WTC11 (cell line): ENCODE results near the gene P3R3URF. TPM values are rescaled to one million over a fixed set of nuclear protein-coding genes. Genes with fewer than 3 reads are reported as not detected.

Source experiments
- ATAC-seq: fragments of 200-7000 bp; cut with Tn5 transposase; 2 replicates; pipeline ENCODE4 v1.10.0; 2021; ENCODE audit warnings: mild to moderate bottlenecking, moderate library complexity
- CTCF ChIA-PET: fragments of 300-600 bp; sonication (Branson Sonifier 250); formaldehyde crosslinking; loops from one replicate; lab custom pipeline; 2021; ENCODE audit warnings: antibody characterized with exemption; lab: Charles Lee
- POLR2A ChIA-PET: fragments of 350-600 bp; sonication (Branson Sonifier 250); formaldehyde crosslinking; loops from one replicate; lab custom pipeline; 2021; ENCODE audit warnings: antibody characterized with exemption; lab: Charles Lee
- DNase-seq: peaks from one replicate; pipeline ENCODE4 v3.0.0; 2021; ENCODE audit warnings: low spot score
- H3K27ac Mint-ChIP-seq: 2 replicates; pipeline ENCODE4 v1.8.0; 2021; ENCODE audit warnings: mixed read lengths
- H3K27me3 Mint-ChIP-seq: 2 replicates; pipeline ENCODE4 v1.8.0; 2021; ENCODE audit warnings: low read depth, mild to moderate bottlenecking, moderate library complexity, mixed read lengths
- H3K36me3 Mint-ChIP-seq: 2 replicates; pipeline ENCODE4 v1.8.0; 2021; ENCODE audit warnings: mixed read lengths
- H3K4me1 Mint-ChIP-seq: 2 replicates; pipeline ENCODE4 v1.8.0; 2022; ENCODE audit warnings: mixed read lengths
- H3K4me3 Mint-ChIP-seq: 2 replicates; pipeline ENCODE4 v1.8.0; 2021; ENCODE audit warnings: mild to moderate bottlenecking, moderate library complexity, mixed read lengths
- H3K9me3 Mint-ChIP-seq: 2 replicates; pipeline ENCODE4 v1.8.0; 2021; ENCODE audit warnings: mixed read lengths
- CREB1 ChIP-seq: sonication (generic); formaldehyde crosslinking; IDR thresholded peaks from 2 replicates; pipeline ENCODE4 v1.8.0; 2023; ENCODE audit warnings: mild to moderate bottlenecking, missing genetic modification reagents
- E2F1 ChIP-seq: sonication (generic); formaldehyde crosslinking; IDR thresholded peaks from 2 replicates; pipeline ENCODE4 v1.8.0; 2022; ENCODE audit warnings: mild to moderate bottlenecking, missing genetic modification reagents
- EMX1 ChIP-seq: fragments of 250-450 bp; sonication (Bioruptor Pico); IDR thresholded peaks from 2 replicates; pipeline ENCODE4 v1.8.0; 2021; ENCODE audit warnings: mild to moderate bottlenecking
- ERG ChIP-seq: fragments of 250-450 bp; sonication (Bioruptor Pico); IDR thresholded peaks from 2 replicates; pipeline ENCODE4 v1.8.0; 2021; ENCODE audit warnings: mild to moderate bottlenecking
- ETV6 ChIP-seq: sonication (generic); formaldehyde crosslinking; IDR thresholded peaks from 2 replicates; pipeline ENCODE4 v1.8.1; 2022; ENCODE audit warnings: mild to moderate bottlenecking, missing genetic modification reagents
- FOXK1 ChIP-seq: sonication (generic); formaldehyde crosslinking; IDR thresholded peaks from 2 replicates; pipeline ENCODE4 v1.8.0; 2022; ENCODE audit warnings: mild to moderate bottlenecking, moderate library complexity, missing genetic modification reagents
- FOXP1 ChIP-seq: sonication (generic); formaldehyde crosslinking; IDR thresholded peaks from 2 replicates; pipeline ENCODE4 v1.8.0; 2022; ENCODE audit warnings: missing genetic modification reagents, mild to moderate bottlenecking, moderate library complexity, borderline replicate concordance
- FOXP4 ChIP-seq: sonication (generic); formaldehyde crosslinking; IDR thresholded peaks from 2 replicates; pipeline ENCODE4 v1.8.0; 2022; ENCODE audit warnings: mild to moderate bottlenecking, missing genetic modification reagents
- GABPB1 ChIP-seq: sonication (generic); formaldehyde crosslinking; IDR thresholded peaks from 2 replicates; pipeline ENCODE4 v1.8.1; 2023; ENCODE audit warnings: mild to moderate bottlenecking, missing genetic modification reagents
- KAT7 ChIP-seq: sonication (generic); formaldehyde crosslinking; IDR thresholded peaks from 2 replicates; pipeline ENCODE4 v1.8.1; 2023; ENCODE audit warnings: missing genetic modification reagents, mild to moderate bottlenecking, borderline replicate concordance
- MLX ChIP-seq: sonication (generic); formaldehyde crosslinking; IDR thresholded peaks from 2 replicates; pipeline ENCODE4 v1.8.1; 2023; ENCODE audit warnings: mild to moderate bottlenecking, missing genetic modification reagents, moderate library complexity
- MXD4 ChIP-seq: fragments of 250-450 bp; sonication (Bioruptor Pico); IDR thresholded peaks from 2 replicates; pipeline ENCODE4 v1.8.0; 2021; ENCODE audit warnings: mild to moderate bottlenecking, moderate library complexity, borderline replicate concordance
- NFATC4 ChIP-seq: fragments of 250-450 bp; sonication (Bioruptor Pico); IDR thresholded peaks from 2 replicates; pipeline ENCODE4 v1.9.0; 2021; ENCODE audit warnings: mild to moderate bottlenecking
- PRRX2 ChIP-seq: fragments of 250-450 bp; sonication (Bioruptor Pico); IDR thresholded peaks from 2 replicates; pipeline ENCODE4 v1.8.0; 2021; ENCODE audit warnings: mild to moderate bottlenecking
- RELA ChIP-seq: sonication (generic); formaldehyde crosslinking; IDR thresholded peaks from 2 replicates; pipeline ENCODE4 v1.8.1; 2022; ENCODE audit warnings: missing genetic modification reagents, mild to moderate bottlenecking, borderline replicate concordance
- SMAD4 ChIP-seq: sonication (generic); formaldehyde crosslinking; IDR thresholded peaks from 2 replicates; pipeline ENCODE4 v1.8.0; 2022; ENCODE audit warnings: mild to moderate bottlenecking, missing genetic modification reagents
- STAT6 ChIP-seq: sonication (generic); formaldehyde crosslinking; conservative IDR thresholded peaks from 2 replicates; pipeline ENCODE4 v1.8.1; 2023; ENCODE audit warnings: mild to moderate bottlenecking, low read depth, missing genetic modification reagents, moderate library complexity
- ZNF232 ChIP-seq: sonication (generic); formaldehyde crosslinking; IDR thresholded peaks from 2 replicates; pipeline ENCODE4 v1.8.0; 2022; ENCODE audit warnings: mild to moderate bottlenecking, missing genetic modification reagents
- ZNF281 ChIP-seq: sonication (generic); formaldehyde crosslinking; IDR thresholded peaks from 2 replicates; pipeline ENCODE4 v1.8.0; 2023; ENCODE audit warnings: mild to moderate bottlenecking, missing genetic modification reagents
- ZNF416 ChIP-seq: fragments of 250-450 bp; sonication (Bioruptor Pico); IDR thresholded peaks from 2 replicates; pipeline ENCODE4 v1.9.0; 2021; ENCODE audit warnings: mild to moderate bottlenecking, inconsistent platforms
- total RNA-seq: library from RNA; stranded (reverse); gene quantifications from 3 replicates; pipeline ENCODE4 v1.2.3, GENCODE V29; 2021

The P3R3URF gene
- total RNA-seq, 1 experiment from 2014 or later, result not detected

- peak; percentile 96 for TF ChIP-seq FOXP4
- peak; percentile 44 for TF ChIP-seq E2F1 (CRISPR knock-in tag)
- TF ChIP-seq ERG (CRISPR knock-in tag), result no peak
- no peak; the same call in 1 of the 2 replicates for TF ChIP-seq RELA
- no peak for TF ChIP-seq MXD4
- no peak for TF ChIP-seq KAT7 (CRISPR knock-in tag)
- no peak for TF ChIP-seq SMAD4 (CRISPR knock-in tag)
- no peak for TF ChIP-seq STAT6
- no peak for TF ChIP-seq PRRX2 (CRISPR knock-in tag)
- TF ChIP-seq ETV6 (CRISPR knock-in tag), result peak; percentile 93
- TF ChIP-seq FOXK1 (CRISPR knock-in tag), result peak; percentile 94
- no peak for TF ChIP-seq MLX (CRISPR knock-in tag)
- TF ChIP-seq ZNF416, result peak; percentile 64; the same call in 1 of the 2 replicates
- TF ChIP-seq CREB1 (CRISPR knock-in tag), result peak; percentile 74
- TF ChIP-seq GABPB1 (CRISPR knock-in tag), result 0 out of 2 replicates have a peak, but pooled peaks have one; percentile 58
- peak; percentile 98 for TF ChIP-seq FOXP1 (CRISPR knock-in tag)
- TF ChIP-seq, all 79 proteins: peak for 39
These were observed 43.6 kb downstream of the P3R3URF start, which contains the start of gene PIK3R3 (continued) for GRCh38 chr1:46132529-46133180.

- TF ChIP-seq ZNF232 (no peak), EMX1 (CRISPR knock-in tag) (no peak), NFATC4 (no peak), ZNF281 (CRISPR knock-in tag) (no peak)
- POLR2A ChIA-PET, result interaction anchor here (0.6 to 1.5 kb wide), 3 partner anchors 15 to 87 kb away, joined by 3 to 7 read pairs (median 5); no protein-coding TSS in a partner anchor
- CTCF ChIA-PET, result interaction anchor here (1.1 to 1.4 kb wide), 3 partner anchors 90 to 113 kb away, joined by 3 to 7 read pairs (median 5); no protein-coding TSS in a partner anchor
- Mint-ChIP-seq H3K27ac (peak overlapping the region; percentile 100), H3K27me3 (peaks cover 36% of the 10 kb centered on the region), H3K36me3 (no peaks in the 10 kb centered on the region), H3K4me3 (peak overlapping the region; percentile 90), H3K4me1 (peaks cover 27% of the 10 kb centered on the region), H3K9me3 (no peaks in the 10 kb centered on the region)
- DNase-seq (no peak), ATAC-seq (no peak)
These were observed 44.4 kb downstream of the P3R3URF start for GRCh38 chr1:46131712-46132528.
